C4-2B (cell line): ENCODE results near the gene GCNT1.
"Not testable (repeated sequence)": the region's sequence is repeated elsewhere in the genome, so short reads cannot be mapped to it uniquely, and the experiment has no call there.

Experiments used
- ZFX ChIP-seq: fragments of 450-650 bp; IDR thresholded peaks from 2 replicates; pipeline ENCODE4 v1.6.1; 2017
- TF ChIP-seq, protein P1 (sequence below): fragments of 450-650 bp; conservative IDR thresholded peaks from 2 replicates; pipeline ENCODE4 v1.5.1; 2017; ENCODE audit warnings: mild to moderate bottlenecking

DNA sequence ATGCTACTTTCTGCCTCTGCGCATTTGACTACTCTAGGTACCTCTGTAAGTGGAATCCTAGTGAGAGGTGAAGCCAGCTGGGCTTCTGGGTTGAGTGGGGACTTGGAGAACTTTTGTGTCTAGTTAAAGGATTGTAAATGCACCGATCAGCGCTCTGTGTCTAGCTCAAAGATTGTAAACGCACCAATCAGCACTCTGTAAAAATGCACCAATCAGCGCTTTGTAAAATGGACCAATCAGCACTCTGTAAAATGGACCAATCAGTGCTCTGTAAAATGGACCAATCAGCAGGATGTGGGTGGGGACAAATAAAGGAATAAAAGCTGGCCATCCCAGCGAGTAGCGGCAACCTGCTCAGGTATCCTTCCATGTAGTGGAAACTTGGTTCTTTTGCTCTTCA, 18.8 kb downstream of the GCNT1 start:
- TF ChIP-seq, protein P1, sequence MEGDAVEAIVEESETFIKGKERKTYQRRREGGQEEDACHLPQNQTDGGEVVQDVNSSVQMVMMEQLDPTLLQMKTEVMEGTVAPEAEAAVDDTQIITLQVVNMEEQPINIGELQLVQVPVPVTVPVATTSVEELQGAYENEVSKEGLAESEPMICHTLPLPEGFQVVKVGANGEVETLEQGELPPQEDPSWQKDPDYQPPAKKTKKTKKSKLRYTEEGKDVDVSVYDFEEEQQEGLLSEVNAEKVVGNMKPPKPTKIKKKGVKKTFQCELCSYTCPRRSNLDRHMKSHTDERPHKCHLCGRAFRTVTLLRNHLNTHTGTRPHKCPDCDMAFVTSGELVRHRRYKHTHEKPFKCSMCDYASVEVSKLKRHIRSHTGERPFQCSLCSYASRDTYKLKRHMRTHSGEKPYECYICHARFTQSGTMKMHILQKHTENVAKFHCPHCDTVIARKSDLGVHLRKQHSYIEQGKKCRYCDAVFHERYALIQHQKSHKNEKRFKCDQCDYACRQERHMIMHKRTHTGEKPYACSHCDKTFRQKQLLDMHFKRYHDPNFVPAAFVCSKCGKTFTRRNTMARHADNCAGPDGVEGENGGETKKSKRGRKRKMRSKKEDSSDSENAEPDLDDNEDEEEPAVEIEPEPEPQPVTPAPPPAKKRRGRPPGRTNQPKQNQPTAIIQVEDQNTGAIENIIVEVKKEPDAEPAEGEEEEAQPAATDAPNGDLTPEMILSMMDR, result not testable (repeated sequence)
- not testable (repeated sequence) for TF ChIP-seq ZFX
